Measurements from ENCODE around the gene COASY. TPM values are rescaled to one million over a fixed set of nuclear protein-coding genes. Genes with fewer than 3 reads are reported as not detected.

The COASY gene
- total and polyA plus RNA-seq, 2 donors from 2014 or later: 71.9 to 145 TPM

- H3K27ac ChIP-seq (ENCODE audit: low read depth in 2 of 2, low read length in 2 of 2): no peak overlapping the region
- H3K9ac ChIP-seq (ENCODE audit: low read length in 3 of 3): no peak overlapping the region
- H3K27me3 ChIP-seq (ENCODE audit: control insufficient read depth, insufficient read depth, low read length): no peaks in the 10 kb centered on the region
- H3K4me1 ChIP-seq (ENCODE audit: control insufficient read depth in 2 of 3, insufficient read depth in 2 of 3, low read depth in 1 of 3, low read length in 3 of 3): peaks cover 0 to 13% (median 8%) of the 10 kb centered on the region in 3 donors
- H3K36me3 ChIP-seq (ENCODE audit: control insufficient read depth in 2 of 3, insufficient read depth in 3 of 3, low read length in 3 of 3): peaks cover 5 to 48% (median 31%) of the 10 kb centered on the region in 3 donors
- DNase-seq (no peak), FAIRE-seq (no peak)
- TF ChIP-seq, protein P1, sequence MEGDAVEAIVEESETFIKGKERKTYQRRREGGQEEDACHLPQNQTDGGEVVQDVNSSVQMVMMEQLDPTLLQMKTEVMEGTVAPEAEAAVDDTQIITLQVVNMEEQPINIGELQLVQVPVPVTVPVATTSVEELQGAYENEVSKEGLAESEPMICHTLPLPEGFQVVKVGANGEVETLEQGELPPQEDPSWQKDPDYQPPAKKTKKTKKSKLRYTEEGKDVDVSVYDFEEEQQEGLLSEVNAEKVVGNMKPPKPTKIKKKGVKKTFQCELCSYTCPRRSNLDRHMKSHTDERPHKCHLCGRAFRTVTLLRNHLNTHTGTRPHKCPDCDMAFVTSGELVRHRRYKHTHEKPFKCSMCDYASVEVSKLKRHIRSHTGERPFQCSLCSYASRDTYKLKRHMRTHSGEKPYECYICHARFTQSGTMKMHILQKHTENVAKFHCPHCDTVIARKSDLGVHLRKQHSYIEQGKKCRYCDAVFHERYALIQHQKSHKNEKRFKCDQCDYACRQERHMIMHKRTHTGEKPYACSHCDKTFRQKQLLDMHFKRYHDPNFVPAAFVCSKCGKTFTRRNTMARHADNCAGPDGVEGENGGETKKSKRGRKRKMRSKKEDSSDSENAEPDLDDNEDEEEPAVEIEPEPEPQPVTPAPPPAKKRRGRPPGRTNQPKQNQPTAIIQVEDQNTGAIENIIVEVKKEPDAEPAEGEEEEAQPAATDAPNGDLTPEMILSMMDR (IDR thresholded peaks at IDR 0.05; ENCODE audit: borderline replicate concordance, extremely low read depth, insufficient read depth): no peak
- H3K9me3 ChIP-seq (ENCODE audit: control insufficient read depth in 2 of 3, insufficient read depth in 1 of 3, low read length in 3 of 3): no peaks in the 10 kb centered on the region
- intact Hi-C loops (cut with DNase I): loop anchor here (10.0 kb wide), 1 partner anchor 245 kb away; the partner anchor contains the start of gene BECN1
- no peak overlapping the region for H3K4me3 ChIP-seq (ENCODE audit: low read length in 3 of 3)
Measured at GRCh38 chr17:42579794-42580551, 18.0 kb downstream of the COASY start.

DNA sequence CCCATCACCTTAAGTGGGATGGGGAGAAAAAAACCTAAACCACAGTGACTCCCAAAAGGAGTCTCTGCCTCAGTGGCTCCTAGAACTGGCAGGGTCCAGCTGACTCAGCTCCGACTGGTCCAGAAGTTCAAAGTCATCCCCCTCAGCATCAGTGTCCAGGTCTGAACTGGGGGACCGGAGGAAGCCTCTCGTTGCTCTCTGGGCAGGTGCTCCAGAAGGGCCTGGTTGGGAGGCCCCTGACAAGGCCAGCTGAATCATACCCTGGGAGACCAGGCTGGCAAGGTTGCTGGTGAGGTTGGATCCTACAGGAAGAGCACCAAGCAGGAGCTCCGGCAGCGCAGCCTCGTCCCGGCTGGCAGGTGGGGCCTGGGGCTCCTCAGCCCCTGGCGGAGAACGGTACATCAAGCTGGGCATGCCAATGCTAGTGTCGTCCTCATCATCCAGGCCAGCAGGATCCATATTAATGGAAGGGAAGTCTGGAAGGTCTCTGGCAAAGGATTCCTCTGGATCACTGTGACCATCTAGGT, 19.9 kb downstream of the COASY start:
- no peak overlapping the region for H3K4me3 ChIP-seq (ENCODE audit: low read length in 3 of 3)
- FAIRE-seq (no peak), DNase-seq (no peak)
- TF ChIP-seq, protein P1 (IDR thresholded peaks at IDR 0.05; ENCODE audit: borderline replicate concordance, extremely low read depth, insufficient read depth): no peak
- H3K36me3 ChIP-seq (ENCODE audit: control insufficient read depth in 2 of 3, insufficient read depth in 3 of 3, low read length in 3 of 3): peaks cover 10 to 61% (median 48%) of the 10 kb centered on the region in 3 donors
- H3K9ac ChIP-seq (ENCODE audit: low read length in 3 of 3): no peak overlapping the region
- intact Hi-C loops (cut with DNase I): no loop called here
- H3K27me3 ChIP-seq (ENCODE audit: control insufficient read depth, insufficient read depth, low read length): no peaks in the 10 kb centered on the region
- no peak overlapping the region for H3K27ac ChIP-seq (ENCODE audit: low read depth in 2 of 2, low read length in 2 of 2)
- H3K9me3 ChIP-seq (ENCODE audit: control insufficient read depth in 2 of 3, insufficient read depth in 1 of 3, low read length in 3 of 3): no peaks in the 10 kb centered on the region
- H3K4me1 ChIP-seq (ENCODE audit: control insufficient read depth in 2 of 3, insufficient read depth in 2 of 3, low read depth in 1 of 3, low read length in 3 of 3): peaks cover 0 to 18% (median 12%) of the 10 kb centered on the region in 3 donors

DNA sequence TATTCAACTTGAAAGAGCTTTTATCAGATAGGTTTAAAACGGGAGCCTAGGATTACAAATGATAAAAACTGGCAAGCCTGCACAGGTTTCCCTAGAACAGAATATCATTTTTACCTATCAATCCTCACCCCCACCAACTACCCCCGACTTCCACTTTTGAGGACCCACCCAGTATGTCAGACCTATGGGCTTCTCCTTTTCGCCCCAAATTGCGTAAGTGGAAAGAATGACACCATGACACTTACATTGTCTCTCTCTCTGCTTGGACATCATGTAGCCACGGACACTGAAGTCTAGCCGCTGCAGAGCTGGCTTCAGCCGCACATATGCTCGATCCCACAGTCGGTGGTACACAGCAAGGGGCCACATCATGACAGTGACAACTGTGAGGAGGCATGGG, 22.9 kb downstream of the COASY start:
- H3K36me3 ChIP-seq (ENCODE audit: control insufficient read depth in 2 of 3, insufficient read depth in 3 of 3, low read length in 3 of 3): peaks cover 12 to 74% (median 59%) of the 10 kb centered on the region in 3 donors
- no peak overlapping the region for H3K27ac ChIP-seq (ENCODE audit: low read depth in 2 of 2, low read length in 2 of 2)
- H3K9me3 ChIP-seq (ENCODE audit: control insufficient read depth in 2 of 3, insufficient read depth in 1 of 3, low read length in 3 of 3): no peaks in the 10 kb centered on the region
- intact Hi-C loops (cut with DNase I): no loop called here
- TF ChIP-seq, protein P1 (IDR thresholded peaks at IDR 0.05; ENCODE audit: borderline replicate concordance, extremely low read depth, insufficient read depth): no peak
- no peak overlapping the region for H3K9ac ChIP-seq (ENCODE audit: low read length in 3 of 3)
- no peak for DNase-seq
- no peak for FAIRE-seq
- H3K4me3 ChIP-seq (ENCODE audit: low read length in 3 of 3): no peak overlapping the region
- H3K27me3 ChIP-seq (ENCODE audit: control insufficient read depth, insufficient read depth, low read length): no peaks in the 10 kb centered on the region
- peaks cover 0 to 5% (median 4%) of the 10 kb centered on the region in 3 donors for H3K4me1 ChIP-seq (ENCODE audit: control insufficient read depth in 2 of 3, insufficient read depth in 2 of 3, low read depth in 1 of 3, low read length in 3 of 3)
